Frontal cortex (tissue), 4 donors: ENCODE results near the gene SMURF1. TPM values are rescaled to one million over a fixed set of nuclear protein-coding genes. Genes with fewer than 3 reads are reported as not detected.

ENCODE experiments used
- DNase-seq, 2 donors: peaks; one replicate each; pipeline ENCODE4 v3.0.0; 2012; ENCODE audit warnings: low spot score in 2 of 2
- FAIRE-seq: peaks from 2 replicates; lab custom pipeline; 2012; peaks lifted over from hg19 to GRCh38; lab: Jason Lieb, UNC
- total RNA-seq: library from RNA; depleted of rRNA; stranded (reverse); fragments of >200 nt; gene quantifications from one replicate; pipeline ENCODE4 v1.2.3, GENCODE V29; 2014
- donor health status: control.
- donor health status: control.
- donor health status: control.

The SMURF1 gene
- total RNA-seq, 1 donor from 2014 or later, result 23.2 TPM

DNA sequence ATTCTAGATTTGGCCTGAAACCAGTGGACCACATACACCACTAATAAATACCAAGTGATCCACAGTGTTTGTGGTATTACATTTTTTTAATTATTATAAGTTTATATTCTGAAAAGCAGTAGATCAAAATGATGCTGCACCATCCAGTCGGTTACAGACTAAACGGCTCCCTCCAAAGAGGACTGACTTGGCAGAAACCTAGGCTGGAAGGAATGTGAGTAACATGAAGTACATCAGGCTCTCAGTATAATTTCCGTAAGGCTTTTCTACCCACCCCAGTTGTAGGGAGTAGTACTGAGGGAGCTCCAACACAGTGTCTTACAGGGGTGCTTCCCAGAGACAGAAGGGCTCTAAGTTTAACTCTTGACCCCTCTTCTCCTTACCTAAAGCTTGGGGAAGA, 146.1 kb downstream of the SMURF1 start:
- no peak for DNase-seq
- no peak for FAIRE-seq

DNA sequence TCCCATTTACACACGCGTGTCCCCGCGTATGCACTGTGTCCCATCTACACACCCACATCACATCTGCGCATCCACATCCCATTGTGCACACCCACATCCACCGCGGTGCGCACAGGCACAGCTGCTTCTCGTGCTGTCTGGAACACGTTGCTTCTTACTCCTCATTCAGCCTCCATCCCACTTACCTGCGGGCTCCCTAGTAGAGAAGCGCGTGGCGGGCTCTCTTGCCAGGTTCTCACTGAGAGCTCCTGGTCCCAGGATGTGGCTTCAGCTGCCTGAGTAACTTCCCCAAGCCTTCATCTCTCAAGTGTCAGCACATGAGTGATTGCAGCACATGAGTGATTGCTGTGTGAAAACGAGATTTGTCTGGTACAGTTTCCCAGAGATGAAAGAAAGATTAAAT, 147.8 kb downstream of the SMURF1 start:
- DNase-seq (no peak), FAIRE-seq (no peak)

DNA sequence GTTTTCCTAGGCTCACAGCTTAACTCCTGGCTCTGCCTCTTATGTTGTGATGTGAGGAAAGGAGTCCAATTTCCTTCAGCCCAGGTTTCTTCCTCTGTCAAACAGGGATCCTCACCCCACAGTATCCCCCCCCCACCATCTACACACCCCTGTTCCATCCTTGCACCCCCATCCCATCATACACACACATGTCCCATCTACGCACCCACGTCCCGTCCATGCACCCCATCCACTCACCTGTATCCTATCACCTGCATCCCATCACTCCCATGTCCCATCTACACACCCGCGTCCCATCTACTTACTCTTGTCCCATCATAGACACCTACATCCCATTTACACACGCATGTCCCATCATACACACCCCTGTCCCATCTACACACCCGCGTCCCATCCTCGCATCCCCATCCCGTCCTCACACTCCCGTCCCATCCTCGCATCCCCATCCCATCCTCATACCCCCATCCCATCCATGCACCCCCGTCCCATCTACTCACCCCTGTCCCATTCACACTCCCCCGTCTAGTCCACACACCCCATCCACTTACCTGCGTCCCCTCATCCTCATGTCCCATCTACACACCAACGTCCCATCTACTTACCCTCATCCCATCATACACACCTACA, 148.3 kb downstream of the SMURF1 start:
- FAIRE-seq, result no peak
- DNase-seq, result no peak

DNA sequence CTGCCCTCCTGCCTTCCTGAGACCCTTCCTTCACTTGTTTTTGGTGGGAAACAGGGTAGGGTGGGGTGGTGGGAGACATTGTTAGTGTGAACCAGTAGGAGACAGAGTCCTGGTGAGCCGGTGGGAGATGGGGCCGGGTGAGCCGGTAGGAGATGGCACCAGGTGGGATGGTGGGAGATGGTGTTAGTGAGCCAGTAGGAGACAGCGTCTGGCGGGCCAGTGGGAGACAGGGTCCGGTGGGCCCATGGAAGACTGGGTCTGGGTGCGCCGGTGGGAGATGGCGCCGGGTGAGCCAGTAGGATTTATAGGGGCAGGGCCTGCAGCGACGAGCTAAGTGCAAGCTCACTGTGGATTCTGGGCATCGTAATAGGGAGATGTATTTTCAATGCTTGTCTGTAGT, 148.8 kb downstream of the SMURF1 start:
- DNase-seq, result no peak
- FAIRE-seq, result no peak

DNA sequence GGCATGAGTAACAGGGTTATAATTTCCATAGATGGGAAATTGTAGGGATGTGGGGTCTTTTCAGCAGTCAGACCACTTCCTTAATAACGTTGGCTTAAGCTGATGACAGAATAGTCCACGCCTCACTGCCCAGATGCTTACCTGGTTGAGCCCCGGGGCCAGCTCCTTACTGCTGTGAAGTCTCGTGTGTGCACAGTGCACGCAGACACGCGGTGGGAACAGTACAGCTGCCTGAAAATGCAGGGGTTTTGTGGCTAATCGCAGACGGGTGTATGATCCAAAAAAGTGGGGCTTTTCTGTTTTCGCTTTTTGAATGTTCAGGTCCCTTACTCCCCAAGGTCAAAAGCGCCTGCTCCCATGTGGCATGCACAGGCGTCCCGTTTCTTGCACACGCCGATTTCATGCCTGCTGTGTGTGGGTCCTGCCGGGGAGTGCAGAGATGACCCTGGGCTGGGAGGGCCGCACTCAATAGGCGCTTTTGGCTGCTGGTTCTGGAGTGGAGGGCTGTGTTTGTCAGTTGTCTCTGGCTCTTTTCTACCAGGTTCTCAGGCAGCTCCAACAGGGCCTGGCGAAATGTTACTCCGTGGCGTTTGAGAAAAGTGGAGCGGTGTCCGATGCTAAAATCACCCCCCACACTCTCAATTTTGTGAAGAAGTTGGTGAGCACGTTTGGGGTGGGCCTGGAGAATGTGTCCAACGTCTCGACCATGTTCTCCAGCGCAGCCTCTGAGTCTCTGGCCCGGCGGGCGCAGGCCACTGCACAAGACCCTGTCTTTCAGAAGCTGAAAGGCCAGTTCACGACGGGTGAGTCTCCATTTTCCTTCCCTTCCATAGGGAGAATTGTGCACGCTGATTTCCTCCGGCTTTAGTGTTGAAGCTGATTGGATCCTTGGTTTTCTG, 149.6 kb downstream of the SMURF1 start:
- no peak for FAIRE-seq
- no peak for DNase-seq

DNA sequence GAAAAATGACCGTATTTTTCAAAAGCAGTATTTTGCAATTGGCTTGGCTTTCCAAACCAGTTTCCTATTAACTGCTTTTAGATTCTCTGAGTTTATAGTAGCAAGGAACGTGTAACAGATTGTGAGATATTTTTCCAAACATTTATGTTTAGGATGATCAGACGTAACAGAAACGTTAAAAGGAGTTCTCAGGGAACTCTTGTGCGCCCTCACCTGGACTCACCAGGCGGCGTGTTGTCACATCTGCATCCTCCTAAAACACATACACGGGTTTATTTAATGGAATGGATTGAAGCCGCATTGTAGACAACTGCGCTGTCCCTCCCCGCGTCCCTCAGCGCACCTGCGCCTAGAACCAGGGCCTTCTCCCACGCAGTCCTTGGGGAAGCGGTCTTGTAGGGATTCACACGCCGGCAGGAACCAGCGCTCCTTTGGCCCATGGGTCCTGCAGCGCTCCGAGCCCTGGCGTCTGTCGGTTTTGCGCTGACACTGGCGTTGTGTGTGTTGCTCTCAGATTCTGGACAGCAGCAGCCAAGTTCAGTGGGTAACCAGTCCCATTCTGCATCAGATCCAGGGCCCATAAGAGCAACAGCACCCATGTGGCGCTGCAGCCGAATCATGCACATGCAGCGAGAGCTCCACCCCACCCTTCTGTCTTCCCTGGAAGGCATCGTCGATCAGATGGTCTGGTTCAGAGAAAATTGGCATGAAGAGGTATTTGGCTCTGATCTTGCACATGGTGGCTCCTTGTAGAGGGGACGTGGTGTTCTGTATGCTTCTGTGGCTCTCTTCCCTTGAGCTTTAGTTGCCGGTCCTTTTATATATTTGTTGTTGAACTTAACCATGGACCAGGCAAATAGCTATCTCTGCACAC, 150.6 kb downstream of the SMURF1 start:
- DNase-seq (no peak), FAIRE-seq (no peak)

DNA sequence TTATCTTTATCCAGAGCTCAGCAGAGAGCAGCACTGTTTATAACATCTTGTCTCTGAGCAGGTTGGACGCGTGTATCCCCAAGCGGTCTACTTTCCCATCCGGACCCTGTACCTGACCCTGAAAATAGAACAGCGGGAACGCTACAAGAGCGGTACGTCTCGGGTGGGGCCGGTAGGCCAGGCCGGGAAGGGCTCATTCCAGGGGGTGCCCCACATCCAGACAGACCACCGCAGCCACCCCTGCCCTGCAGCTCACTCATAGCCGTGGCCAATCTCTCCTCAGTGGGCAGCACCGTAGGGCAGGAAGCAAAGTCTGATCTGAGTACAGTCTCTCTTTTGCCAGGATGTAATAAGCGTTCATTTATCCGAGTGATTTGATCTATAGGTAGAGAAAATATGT, 151.8 kb downstream of the SMURF1 start:
- DNase-seq (no peak), FAIRE-seq (no peak)

DNA sequence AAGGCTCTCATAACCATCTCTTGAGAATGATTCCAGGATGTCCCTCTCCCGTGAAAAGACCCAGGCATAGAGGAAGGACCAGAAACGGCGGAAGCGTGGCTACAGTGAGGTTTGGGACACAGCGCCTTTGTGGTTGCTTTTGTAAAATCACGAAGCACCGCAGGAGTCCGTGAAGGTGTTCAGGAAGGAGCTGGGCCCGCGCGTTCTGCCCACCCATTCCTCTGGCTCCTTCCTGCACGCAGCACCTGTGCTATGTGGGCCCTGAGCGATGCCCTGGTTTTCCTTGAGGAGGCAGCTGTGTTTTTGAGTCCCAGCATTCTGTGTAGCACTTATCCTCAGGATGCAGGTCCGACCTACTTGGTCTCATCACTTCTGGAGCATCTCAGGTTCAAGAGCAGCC, 152.8 kb downstream of the SMURF1 start:
- DNase-seq, result no peak

DNA sequence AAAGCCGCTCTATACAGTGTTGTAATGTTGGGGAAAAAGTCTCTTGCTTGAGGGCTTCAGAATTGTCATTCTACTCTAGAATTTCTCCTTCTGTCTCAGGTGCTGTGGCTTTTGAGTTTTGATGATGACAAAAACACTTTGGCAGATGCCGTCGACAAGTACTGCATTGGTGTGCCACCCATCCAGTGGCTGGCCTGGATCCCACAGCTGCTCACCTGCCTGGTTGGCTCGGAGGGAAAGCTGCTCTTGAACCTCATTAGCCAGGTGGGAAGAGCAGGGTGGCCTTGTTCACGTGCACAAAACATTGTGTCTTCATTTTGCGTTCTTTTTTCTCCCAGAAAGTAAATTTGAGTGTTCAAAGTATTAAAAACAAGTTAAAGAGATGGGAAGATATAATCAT, 153.6 kb downstream of the SMURF1 start:
- FAIRE-seq, result no peak
- no peak for DNase-seq

More for the DNA sequence above, 152.8 kb downstream of the SMURF1 start:
- FAIRE-seq, result no peak

DNA sequence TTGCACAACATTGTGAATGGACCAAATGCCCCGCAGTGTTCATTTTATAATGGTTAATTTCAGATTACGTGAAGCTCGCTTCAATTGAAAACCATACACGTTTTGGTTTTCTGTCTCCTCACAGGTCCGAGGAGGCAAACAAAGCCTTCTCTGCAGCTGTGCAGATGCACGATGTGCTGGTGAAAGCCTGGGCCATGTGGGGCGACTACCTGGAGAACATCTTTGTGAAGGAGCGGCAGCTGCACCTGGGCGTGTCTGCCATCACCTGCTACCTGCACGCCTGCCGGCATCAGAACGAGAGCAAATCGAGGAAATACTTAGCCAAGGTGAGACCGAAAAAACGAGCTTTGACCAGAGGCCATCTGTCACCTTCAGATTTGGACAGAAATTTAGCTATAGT, 155.3 kb downstream of the SMURF1 start:
- no peak for FAIRE-seq
- no peak for DNase-seq

DNA sequence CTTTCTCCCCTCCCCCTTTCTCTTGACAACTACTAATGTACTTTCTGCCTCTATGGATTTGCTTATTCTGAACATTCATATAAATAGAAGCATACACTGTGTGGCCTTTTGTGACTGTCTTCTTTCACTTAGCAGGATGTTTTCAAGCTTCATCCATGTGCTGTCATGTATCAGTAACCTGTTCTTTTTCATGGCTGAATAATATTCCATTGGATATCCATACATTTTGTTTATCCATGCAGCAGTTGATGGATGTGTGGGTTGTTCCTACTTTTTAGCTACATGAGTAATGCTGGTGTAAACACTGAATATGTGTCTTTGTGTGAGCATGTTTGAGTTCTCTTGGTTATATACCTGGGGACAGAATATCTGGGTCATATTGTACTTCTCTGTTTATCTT, 158.0 kb downstream of the SMURF1 start:
- FAIRE-seq, result no peak

DNA sequence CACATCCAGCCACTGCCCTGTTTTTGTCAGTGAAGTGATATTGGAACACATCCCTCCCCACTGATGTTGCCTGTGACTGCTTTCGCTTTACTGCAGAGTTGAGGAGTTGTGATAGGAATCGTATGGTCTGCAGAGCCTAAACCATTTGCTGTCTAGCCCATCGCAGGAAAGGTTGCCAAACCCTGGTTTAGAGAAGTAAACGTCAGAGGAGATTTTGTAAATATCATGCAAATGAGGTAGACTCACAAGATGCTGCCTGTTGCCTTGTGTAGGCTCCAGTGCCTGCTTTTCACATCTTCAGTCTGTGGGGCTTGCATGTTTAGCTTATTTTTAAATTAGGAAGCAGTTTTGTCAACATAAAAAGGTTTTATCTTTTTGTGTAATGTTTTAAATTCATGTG, 158.5 kb downstream of the SMURF1 start:
- DNase-seq (no peak), FAIRE-seq (no peak)

More for the DNA sequence above, 158.0 kb downstream of the SMURF1 start:
- no peak for DNase-seq

DNA sequence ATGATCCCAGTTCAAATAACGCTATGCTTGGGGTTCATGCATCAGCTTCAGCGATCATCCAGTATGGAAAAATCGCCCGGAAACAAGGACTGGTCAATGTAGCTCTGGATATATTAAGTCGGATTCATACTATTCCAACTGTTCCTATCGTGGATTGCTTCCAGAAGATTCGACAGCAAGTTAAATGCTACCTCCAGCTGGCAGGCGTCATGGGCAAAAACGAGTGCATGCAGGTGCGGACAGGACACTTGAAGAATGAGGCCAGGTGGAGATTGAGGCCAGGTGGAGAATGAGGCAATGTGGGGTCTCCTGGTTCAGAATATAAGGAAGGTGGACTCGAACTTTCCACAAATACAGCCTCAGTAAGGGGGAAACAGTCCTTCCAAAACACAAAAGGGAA, 159.8 kb downstream of the SMURF1 start:
- DNase-seq (no peak), FAIRE-seq (no peak)

DNA sequence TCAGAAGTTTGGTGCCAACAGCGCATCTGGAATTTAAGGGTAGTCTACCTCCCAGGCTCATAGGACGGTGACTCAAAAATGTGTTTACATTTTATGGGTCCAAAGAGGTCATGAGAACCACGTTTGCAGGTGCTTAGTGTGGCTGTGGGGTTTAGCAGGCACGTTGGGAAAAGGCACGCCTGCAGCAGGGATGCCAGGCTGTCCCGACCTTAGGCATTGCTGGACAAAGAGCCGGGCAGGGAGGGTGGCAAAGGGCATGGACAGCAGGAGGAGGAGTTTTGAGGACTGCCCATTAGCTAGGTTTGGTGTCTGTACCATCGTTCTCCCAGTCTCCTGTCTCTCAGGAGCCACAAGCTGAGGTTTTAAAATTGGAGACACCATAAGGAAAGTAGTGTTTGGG, 161.2 kb downstream of the SMURF1 start:
- FAIRE-seq (no peak), DNase-seq (no peak)

DNA sequence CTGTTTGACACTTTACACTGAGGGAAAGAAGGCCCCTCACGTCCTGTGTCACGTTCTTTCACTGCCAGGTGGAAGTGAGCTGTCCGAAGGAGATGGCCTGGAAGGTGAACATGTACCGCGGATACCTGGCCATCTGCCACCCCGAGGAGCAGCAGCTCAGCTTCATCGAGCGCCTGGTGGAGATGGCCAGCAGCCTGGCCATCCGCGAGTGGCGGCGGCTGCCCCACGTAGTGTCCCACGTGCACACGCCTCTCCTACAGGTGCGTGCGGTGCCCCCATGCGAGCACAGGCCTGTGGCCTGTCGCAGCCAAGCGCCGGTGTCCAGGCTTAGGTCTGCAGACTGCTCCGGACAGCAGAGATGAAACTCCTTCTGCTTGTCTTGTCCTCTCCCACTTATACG, 162.2 kb downstream of the SMURF1 start:
- no peak for FAIRE-seq

DNA sequence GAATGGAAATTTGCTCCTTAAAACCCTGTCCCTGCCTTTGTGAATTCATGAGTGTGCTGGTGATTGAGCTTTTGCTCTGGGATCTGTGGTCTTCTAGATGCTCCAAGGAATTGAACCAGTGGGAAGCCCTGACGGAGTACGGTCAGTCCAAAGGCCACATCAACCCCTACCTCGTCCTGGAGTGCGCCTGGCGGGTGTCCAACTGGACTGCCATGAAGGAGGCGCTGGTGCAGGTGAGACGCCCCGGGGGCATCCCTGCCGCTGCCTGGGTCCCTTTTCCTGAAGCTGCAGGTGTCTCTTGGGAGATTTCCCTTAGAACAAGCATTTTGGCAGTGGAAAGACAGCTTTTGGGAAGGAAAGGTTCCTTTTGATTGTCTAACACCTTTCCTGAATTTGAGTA, 165.2 kb downstream of the SMURF1 start:
- FAIRE-seq (no peak), DNase-seq (no peak)

More for the DNA sequence above, 162.2 kb downstream of the SMURF1 start:
- no peak for DNase-seq

Other genes with a start within 250 kb of the SMURF1 start
- not detected for gene KPNA7, start 64.0 kb upstream of the SMURF1 start, total RNA-seq
- gene MYH16, start 128.7 kb upstream of the SMURF1 start, total RNA-seq, result not detected
- gene ARPC1A, start 181.8 kb upstream of the SMURF1 start, total RNA-seq, result 101 TPM
- 15.1 TPM for gene ARPC1B, start 230.6 kb upstream of the SMURF1 start, total RNA-seq